Endothelial cell of hepatic sinusoid (primary cell): Measurements from ENCODE around the gene ABAT.
"Not testable (repeated sequence)": the region's sequence is repeated elsewhere in the genome, so short reads cannot be mapped to it uniquely, and the experiment has no call there.

Experiments
- in situ Hi-C: cut with HindIII; loops from 2 replicates; pipeline ENCODE4 v1.10.0; 2017; ENCODE audit warnings: low sequenced_read_pairs

ABAT gene

GRCh38 chr16:8739151-8739550 is 64.7 kb downstream of the ABAT start:
- in situ Hi-C loops: no loop called here

GRCh38 chr16:8739989-8740704 is 65.7 kb downstream of the ABAT start:
- in situ Hi-C loops: no loop called here

- in situ Hi-C loops: no loop called here
Observed at GRCh38 chr16:8740775-8741355, 66.4 kb downstream of the ABAT start.

DNA sequence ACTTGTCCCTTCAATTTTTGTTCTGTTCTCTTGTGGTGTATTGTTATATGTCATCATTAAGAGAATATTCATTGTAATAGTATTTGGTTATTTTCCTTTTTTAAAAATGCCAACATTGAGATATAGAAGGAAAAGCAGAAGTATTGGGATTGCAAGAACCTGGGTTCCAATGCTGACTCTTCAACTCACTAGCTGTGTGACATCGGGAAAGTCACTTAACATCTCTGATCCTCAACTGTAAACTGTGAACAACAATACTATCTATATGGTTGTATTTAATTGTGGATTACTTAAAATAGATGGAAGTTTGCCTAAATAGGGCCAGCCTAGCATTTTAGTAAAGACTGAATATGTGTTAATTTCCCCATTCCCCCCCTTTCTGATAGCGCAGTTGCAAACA is 67.2 kb downstream of the ABAT start:
- in situ Hi-C loops: no loop called here

DNA sequence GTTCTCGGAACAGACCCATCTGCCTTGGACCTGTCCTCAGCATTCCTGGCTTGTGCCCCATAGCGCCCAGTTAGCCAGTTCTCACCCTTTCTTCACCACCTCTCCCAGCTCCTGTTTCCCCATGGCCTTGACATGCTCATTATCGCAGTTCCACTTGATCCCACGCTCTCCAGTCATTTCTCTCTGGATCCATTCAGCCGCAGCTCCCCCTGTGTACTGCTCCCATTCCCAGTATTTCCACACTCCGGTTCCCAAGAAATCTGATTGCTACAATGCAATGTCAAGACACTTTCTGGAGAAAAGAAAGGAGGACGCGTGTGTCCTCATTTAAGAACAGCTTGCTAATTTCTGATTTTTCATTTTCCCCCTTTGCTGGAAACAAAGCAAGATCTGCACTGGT is 67.7 kb downstream of the ABAT start:
- in situ Hi-C loops: no loop called here

DNA sequence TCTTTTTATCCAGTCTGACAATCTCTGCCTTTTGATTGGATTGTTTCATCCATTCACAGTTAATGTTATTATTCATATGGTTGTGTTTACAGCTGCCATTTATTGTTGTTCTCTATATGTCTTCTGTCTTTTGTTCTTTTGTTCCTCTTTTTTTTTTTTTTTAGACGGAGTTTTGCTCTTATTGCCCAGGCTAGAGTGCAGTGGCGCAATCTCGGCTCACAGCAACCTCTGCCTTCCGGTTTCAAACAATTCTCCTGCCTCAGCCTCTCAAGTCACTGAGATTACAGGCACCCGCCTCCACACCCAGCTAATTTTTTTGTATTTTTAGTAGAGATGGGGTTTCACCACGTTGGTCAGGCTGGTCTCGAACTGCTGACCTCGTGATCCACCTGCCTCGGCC is 74.5 kb downstream of the ABAT start:
- in situ Hi-C loops: not testable (repeated sequence)

DNA sequence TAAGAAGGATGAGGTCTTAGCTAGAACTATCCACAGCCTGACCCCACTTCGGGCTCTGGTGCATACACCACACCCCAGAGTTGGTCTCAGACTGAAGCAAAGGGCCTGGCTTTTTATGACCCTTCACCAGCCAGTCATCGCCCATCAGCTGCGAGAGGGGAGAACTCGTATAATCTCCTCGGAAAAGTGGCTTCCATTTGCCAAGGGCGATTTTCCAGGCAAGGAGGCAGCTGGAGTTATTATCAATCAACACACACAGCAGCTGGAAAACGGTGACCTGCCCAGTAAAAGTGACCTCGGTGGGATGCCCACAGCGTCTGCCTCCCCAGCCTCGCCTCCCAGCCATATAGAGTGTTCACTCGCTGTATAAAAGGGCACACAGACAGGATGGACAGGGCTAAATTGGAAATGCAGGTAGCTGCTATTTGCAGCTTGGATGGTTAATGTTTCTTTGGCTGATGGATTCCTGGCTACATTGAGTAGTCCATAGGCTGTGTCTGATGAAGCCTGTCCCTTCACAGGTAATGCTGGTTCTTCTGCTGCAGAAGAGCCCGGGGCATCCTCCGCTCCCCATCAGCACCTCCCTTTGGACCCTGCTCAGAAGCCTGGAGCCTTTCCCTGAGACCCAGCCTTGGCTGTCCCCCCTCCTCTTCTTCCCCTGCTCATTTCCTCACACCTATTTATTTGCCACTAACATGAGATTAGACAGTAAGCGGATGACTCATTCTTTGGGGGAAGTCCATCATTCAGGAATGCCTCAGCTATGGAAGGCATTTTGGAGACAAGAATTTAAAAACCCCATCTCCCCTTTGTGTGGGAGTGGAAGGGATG is 77.3 kb downstream of the ABAT start:
- in situ Hi-C loops: loop anchor here (5.0 kb wide), 1 partner anchor 44 kb away; no protein-coding TSS in a partner anchor

DNA sequence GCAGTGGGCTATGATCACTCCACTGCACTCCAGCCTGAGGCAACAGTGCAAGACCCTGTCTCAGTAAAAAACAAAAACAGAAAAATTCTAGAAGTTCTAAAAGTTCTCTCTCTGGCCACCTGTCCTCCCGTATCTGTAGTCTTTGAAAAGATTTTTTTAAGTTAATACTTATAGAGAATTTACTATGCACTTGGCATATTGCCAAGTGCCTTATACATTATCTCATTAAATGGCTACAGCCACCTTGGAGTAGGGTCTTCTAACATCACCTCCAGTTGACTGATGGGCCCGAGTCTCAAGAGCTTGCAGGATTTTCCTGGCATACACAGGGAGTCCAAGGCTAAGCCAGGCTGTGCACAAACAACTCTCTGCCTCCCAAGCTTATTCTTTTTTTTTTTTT is 78.3 kb downstream of the ABAT start:
- in situ Hi-C loops: loop anchor here (5.0 kb wide), 1 partner anchor 45 kb away; no protein-coding TSS in a partner anchor

GRCh38 chr16:8753416-8754054 is 79.1 kb downstream of the ABAT start:
- in situ Hi-C loops: loop anchor here (5.0 kb wide), 1 partner anchor 46 kb away; no protein-coding TSS in a partner anchor

DNA sequence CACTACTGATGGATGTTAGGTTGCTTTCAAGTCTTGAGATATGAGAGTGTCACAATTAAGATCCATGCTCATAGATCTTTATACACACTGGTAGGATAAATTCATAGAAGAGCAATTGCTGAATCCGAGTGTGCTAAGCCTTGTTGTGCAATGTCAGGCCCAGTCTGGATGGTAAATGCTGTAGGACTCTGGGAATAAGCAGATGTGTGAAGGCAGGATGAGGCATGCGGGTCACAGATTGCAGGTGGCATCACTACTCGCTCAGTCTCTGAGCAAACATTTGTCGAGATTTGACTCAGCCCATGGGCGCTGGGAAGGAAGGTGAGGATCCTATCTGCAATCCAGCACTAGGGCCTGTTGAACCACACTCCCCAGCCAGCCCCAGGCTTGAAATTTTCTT is 82.3 kb downstream of the ABAT start:
- in situ Hi-C loops: no loop called here

GRCh38 chr16:8758022-8758421 is 83.6 kb downstream of the ABAT start:
- in situ Hi-C loops: no loop called here

- in situ Hi-C loops: no loop called here
Observed at GRCh38 chr16:8760021-8760420, 85.6 kb downstream of the ABAT start.

GRCh38 chr16:8761078-8761477 is 86.7 kb downstream of the ABAT start:
- in situ Hi-C loops: no loop called here

DNA sequence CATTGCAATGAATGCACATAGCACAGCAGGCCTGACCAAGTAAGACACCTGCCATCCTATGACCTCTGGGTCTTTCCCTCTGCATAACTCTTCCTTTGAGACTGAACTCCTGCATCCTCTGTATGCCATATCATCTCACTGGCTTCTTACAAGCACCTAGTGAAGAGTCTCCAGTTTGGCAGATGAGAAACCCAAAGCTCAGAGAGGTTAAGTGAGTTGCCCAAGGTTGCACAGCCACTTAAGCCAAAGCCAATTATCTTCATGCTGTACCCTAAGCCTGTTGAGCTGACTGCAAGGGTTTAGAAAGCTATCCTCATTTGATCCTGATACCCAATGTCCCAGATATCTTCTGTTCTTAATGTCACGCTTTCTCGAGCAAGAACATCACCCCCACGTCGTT is 87.8 kb downstream of the ABAT start:
- in situ Hi-C loops: no loop called here

DNA sequence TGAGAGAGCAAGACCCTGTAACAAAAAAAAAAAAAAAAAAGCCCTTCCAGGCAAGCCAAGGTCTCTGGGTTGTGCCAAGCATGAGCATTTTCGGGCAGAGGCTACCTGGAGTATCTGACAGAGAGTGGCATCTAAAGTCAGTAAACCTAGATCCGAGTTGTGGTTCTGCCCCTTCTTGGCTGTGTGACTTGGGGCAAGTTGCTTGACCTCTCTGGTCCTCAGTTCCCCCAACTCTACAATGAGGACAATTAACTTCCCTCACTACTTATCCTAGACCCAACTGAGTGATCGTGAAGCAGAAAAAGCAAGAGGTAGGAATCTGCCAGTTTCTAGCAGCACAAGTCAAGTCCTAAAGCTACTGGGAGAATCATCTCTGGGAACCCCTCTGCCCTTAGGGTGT is 88.7 kb downstream of the ABAT start:
- in situ Hi-C loops: no loop called here

DNA sequence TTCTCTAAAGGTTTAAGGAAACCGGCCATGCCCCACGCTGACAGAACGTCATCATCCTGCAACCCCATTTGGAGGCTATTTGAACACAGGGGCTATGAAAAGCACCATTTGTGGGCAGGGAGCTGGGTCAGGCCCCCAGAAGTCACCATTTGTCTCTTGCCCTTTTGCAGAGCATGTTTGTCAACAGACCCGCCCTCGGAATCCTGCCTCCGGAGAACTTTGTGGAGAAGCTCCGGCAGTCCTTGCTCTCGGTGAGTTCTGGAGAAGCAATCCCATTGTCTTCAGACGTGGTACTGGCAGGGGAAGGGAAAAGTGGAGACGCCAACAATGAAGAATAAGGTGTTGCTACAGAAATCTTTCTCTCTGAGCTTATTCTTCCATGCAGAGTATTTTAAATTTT is 89.5 kb downstream of the ABAT start:
- in situ Hi-C loops: no loop called here

DNA sequence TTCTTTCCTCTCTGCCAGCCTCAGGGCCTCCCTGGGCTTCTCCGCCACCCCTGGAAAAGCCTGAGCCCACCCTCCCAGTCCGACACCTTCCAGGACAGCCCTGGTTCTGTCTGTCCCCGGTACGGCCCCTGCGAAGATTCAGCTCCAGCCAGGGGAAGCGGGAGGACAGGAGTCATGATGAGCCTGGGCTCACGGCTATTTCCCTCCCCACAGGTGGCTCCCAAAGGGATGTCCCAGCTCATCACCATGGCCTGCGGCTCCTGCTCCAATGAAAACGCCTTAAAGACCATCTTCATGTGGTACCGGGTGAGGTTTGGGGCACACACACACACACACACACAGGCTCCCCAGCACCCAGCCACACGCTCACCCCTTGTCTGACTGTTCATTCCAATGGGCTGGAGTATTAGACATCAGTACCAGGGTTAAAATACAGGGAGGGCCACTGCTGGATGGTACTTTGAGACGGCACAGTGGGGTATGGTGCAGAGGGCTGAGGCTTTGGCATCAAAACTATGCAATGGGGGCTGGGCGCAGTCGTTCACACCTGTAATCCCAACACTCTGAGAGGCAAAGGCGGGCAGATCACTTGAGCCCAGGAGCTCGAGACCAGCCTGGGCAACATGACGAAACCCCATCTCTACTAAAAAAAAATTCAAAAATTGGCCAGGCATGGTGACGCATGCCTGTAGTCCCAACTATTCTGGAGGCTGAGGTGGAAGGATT is 90.3 kb downstream of the ABAT start:
- in situ Hi-C loops: no loop called here

DNA sequence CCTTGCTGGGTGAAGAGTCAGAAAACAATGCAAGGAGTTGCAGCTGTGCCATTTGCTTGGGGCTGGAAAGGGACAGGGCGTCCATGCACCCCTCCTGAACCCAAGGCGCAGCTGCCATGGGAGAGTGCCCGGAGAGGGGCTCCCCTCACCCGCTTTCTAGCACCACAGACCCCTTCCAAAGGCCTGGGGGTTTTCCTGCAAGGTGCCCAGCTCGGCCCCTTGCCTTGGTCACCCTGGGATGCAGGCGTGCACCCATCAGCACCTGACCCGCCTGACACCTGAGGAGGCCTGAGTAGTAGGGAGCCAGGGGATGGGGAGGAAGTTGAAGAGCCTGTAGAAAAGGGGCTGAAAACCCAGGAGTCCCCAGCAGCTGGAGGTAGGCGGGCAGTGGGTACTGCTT is 92.8 kb downstream of the ABAT start:
- in situ Hi-C loops: no loop called here

DNA sequence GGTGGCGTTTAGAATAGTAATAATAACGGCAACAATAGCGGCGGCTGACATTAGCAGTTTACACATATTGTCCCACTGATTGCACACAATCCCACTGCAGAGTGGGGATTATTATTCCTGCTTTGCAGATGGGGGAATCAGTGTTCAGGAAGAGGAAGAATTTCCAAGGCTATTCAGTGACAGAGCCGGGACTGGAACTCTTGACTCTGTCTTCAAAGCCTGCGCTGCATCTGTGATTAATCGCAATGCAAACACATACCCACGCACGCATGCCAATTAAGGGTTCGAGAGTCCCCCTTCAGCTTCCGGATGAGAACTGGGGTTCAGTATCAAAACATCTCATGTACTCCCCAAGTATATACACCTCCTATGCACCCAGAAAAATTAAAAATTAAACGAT is 93.9 kb downstream of the ABAT start:
- in situ Hi-C loops: no loop called here

GRCh38 chr16:8768692-8769091 is 94.3 kb downstream of the ABAT start:
- in situ Hi-C loops: no loop called here

DNA sequence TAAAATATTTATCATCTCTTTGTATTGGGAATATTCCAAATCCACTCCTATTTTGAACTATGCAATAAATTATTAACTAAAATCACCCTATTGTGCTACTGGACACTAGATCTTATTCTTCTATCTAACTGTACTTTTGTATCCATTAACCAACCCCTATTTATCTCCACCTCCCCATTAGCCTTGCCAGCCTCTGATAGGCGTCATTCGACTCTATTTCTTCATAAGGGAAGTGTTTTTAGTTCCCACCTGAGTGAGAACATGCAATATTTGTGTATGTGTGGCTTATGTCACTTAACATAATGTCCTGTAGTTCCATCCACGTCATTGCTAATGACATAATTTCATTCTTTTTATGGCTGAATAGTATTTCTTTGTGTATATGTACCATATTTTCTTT is 99.1 kb downstream of the ABAT start:
- in situ Hi-C loops: no loop called here
